Measurements from ENCODE around the gene RSRC1.
A peak's percentile ranks its signal among the peaks of the same experiment; 100 is the strongest.

DNA sequence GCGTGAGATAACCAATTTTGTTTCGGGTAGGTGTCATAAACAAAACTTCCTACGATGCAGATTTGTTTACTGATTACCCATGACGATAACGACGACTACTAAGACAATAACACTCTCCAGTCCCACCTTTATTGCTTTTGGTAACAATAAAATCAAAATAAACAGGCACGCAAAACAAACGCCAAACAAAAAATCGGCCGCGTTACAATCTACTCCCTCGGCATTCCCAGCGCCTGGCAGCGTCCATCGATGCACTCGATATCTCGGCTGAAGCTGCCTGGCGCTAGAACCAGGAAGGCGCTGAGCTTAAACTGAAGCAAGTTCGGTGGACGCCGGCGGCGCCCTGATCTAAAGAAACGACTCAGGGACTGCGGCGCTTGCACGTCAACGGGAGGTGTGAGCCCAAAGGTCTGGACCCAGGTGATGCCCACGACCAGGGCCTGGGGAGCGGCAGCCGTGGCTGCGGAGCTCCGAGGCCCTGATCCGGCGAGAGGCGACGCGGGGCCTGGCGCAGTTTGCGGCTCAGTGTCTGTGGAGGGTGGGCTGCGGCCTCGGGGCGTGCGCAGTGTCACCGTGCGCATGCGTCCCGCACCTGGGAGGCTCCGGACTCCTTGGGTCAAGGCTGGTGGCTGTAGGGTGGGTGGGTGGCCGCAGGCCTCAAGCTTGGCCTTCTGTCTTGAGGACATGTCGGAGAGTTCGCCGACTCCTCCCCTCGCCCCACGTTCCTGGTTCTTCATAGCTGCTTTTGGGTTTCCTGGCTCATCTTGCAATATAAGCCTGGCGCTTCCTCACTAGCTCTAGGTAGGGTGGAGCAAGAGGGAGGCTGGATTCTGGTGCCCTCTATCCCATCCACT is at the start of gene RSRC1:
- TF ChIP-seq RAD21 (IDR thresholded peaks at IDR 0.05; ENCODE audit: low read depth), result no peak; the same call in 1 of the 2 replicates
- no peak for TF ChIP-seq CREB1 (IDR thresholded peaks at IDR 0.05; ENCODE audit: low read depth)
- TF ChIP-seq, protein P1, sequence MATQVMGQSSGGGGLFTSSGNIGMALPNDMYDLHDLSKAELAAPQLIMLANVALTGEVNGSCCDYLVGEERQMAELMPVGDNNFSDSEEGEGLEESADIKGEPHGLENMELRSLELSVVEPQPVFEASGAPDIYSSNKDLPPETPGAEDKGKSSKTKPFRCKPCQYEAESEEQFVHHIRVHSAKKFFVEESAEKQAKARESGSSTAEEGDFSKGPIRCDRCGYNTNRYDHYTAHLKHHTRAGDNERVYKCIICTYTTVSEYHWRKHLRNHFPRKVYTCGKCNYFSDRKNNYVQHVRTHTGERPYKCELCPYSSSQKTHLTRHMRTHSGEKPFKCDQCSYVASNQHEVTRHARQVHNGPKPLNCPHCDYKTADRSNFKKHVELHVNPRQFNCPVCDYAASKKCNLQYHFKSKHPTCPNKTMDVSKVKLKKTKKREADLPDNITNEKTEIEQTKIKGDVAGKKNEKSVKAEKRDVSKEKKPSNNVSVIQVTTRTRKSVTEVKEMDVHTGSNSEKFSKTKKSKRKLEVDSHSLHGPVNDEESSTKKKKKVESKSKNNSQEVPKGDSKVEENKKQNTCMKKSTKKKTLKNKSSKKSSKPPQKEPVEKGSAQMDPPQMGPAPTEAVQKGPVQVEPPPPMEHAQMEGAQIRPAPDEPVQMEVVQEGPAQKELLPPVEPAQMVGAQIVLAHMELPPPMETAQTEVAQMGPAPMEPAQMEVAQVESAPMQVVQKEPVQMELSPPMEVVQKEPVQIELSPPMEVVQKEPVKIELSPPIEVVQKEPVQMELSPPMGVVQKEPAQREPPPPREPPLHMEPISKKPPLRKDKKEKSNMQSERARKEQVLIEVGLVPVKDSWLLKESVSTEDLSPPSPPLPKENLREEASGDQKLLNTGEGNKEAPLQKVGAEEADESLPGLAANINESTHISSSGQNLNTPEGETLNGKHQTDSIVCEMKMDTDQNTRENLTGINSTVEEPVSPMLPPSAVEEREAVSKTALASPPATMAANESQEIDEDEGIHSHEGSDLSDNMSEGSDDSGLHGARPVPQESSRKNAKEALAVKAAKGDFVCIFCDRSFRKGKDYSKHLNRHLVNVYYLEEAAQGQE (IDR thresholded peaks at IDR 0.05; ENCODE audit: low read depth), result 0 out of 2 replicates have a peak, but pooled peaks have one; percentile 0
- TF ChIP-seq, protein P2, sequence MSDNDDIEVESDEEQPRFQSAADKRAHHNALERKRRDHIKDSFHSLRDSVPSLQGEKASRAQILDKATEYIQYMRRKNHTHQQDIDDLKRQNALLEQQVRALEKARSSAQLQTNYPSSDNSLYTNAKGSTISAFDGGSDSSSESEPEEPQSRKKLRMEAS (IDR thresholded peaks at IDR 0.05), result peak; percentile 82
- peak; percentile 82 for TF ChIP-seq YY1 (IDR thresholded peaks at IDR 0.05; ENCODE audit: low read depth)
- TF ChIP-seq, protein P3, sequence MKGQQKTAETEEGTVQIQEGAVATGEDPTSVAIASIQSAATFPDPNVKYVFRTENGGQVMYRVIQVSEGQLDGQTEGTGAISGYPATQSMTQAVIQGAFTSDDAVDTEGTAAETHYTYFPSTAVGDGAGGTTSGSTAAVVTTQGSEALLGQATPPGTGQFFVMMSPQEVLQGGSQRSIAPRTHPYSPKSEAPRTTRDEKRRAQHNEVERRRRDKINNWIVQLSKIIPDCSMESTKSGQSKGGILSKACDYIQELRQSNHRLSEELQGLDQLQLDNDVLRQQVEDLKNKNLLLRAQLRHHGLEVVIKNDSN (IDR thresholded peaks at IDR 0.05), result no peak
- TF ChIP-seq TAF1 (IDR thresholded peaks at IDR 0.05; ENCODE audit: low read depth), result peak; percentile 55
- no peak; the same call in 1 of the 2 replicates for TF ChIP-seq EP300 (IDR thresholded peaks at IDR 0.05; ENCODE audit: borderline replicate concordance)
- TF ChIP-seq CEBPB (IDR thresholded peaks at IDR 0.05), result no peak
- no peak for TF ChIP-seq EGR1 (IDR thresholded peaks at IDR 0.05)
- TF ChIP-seq FOXM1 (IDR thresholded peaks at IDR 0.05; ENCODE audit: borderline replicate concordance, low read depth), result no peak
- TF ChIP-seq TCF12 (IDR thresholded peaks at IDR 0.05; ENCODE audit: low read depth), result no peak

Measured in Ishikawa (cell line).